ENCODE measurements around the gene ARHGEF39.

ARHGEF39 gene

DNA sequence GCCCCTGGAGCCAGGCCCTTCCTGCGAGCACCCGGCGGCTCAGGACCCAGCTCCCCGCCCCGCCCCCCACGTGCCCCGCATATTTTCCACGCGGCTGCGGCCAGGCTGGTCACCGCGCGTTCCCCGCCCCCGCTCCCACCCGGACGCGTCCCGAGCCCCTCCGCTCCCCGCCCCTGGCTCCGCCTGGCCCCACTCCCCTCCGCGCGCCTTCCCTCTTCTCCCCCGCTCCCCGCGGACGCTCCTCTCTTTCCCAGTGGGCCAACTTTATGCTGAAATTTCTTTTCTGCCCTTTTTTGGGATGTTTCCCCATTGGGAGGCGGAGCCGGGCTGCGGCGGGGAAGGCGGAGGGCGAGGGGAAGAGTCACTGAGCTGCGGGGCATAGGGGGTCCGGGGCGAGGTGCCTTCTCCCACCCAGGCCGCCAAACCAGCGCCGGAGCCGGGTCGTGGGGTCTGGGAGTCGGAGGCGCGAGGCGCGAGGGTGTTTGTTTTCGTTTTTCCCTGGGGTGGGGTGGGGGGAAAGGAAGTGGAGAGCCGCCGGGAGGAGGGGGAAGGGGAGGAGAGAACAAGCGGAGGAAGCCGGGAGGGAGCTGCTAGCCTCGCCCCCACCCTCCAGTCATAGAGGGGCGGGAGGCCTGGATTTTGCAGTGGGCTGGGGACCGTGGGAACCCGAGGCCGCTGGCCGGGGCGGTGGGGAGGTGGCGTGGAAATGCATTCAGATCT is 25.8 kb upstream of the ARHGEF39 start:
- DNase-seq: peak in 1 of 2 donors; percentile 35

DNA sequence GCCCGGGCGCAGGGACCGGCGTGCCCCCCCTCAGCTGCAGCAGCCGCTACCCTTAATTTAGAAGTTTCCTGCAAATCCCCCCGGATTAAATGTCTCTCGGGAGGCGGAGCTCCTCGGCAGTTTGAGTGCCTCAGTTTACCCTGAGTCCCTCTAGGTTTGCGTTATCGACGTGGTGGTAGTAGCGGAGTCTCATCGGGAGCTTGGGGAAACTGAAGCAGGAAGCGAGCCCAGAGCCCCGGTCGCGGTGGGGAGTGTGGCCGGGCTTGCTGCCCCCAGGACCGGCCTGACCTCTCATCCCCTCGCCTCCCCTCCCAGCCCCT is 25.3 kb upstream of the ARHGEF39 start:
- no peak for DNase-seq

DNA sequence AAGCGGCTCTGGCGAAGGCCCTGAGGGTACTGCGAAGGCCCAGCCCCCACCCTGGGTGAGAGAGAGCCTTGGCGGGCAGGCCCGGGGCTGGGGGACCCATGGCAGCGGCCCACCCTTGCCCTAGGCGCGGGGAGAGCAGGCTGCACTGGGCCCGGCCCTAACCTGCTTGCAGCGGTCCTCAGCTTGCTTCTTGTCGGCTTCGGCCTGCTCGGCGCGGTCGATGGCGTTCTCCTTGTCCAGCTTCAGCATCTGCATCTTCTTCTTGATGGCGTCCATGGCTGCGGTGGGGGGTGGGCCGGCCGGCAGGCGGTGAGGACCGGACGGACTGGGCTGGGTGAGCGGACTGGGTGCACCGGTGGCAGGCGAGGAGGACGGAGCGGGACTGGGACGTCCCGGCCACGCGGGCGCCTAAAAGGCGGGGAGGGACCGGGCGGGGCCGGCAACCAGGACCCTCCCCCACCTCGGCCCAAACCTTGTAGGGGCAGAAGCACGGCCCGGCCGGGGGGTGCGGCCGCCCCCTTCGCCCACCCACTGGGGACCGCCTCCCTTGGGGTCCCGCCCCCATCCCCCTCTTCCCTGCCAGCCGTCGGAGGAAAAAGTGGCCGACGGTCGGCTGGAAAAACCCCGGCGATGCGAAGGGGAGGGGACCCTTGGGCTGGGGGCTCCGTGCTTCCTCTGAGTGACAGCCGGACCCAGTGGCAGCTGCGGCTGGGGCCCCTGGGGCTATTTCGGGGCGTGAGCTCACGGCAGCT is 24.7 kb upstream of the ARHGEF39 start, which contains the start of gene TPM2:
Gene TPM2 (minus strand): TSS at position 384 of the 752 bp plus-strand sequence. CDS start 108 bp downstream, at position 276.
- no peak for DNase-seq

DNA sequence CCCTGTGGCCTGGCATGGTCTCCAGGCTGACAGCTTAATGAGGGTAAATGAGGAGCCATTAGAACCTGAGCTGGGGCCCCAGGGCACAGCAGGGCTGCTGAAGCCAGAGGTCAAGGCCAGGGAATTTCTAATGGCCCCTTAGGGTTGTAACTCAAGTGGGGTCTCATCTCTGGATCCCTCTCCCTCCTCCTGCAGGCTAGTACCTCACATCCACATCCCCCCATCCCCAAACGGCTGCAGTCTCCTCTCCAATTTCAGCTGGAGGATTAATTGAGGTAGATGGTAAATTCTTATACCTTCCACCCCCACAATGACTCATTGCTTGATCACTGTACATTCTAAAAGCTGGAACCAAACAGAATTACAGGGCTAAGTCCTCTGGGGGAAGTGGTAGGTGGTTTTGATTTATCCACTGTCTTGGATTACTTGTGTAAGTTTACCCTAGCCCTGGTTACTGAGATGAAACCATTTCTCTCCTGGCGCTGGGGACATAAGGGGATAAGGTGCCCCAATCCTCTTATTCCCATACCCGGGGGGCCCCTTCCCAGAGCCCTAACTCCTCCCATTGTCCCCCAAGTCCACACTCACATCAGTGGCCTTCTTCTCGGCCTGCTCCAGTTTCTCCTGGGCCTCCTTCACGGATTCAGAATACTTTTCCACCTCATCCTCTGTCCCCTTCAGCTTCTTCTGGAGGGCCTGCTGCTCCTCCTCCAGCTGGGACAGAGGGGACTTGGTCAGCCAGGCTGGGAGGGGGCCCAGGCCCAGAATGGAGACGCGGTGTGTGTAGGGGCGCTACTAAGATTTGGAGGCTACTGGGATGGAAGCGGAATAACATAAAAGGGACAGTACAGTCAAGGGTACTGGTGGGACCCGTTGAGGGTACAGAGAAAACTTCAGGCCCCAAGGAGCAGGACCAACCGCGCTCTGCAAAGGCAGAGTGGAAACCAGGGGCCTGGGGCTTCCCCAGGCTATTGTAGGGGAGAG is 23.9 kb upstream of the ARHGEF39 start:
- no peak for DNase-seq

DNA sequence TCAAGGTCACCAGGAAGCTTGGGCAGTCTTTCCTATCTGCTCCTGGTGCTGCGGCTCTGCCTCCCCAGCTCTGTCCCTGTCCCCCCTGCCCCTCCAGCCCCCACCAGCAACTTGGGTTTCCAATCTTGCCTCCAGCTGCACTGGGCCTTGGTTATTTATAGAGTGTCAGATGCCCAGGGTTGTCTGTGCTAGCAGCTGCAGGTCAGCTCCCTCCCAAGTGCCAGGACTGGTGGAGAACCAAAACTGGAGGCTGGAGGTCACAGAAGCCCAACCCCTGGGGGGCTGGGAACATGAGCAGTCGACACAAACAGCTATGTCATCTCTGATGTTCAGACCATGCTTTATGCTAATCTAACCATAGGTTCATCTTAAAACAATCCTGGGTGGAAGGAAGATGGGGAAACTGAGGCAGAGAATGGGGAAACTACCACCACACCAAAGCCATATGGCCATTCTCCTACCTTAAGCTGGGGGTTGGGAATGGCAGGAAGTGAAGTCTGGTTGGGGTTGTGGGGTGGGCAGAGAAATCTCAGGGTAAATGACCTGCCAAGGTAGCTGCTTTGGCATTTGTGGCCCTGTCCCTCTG is 23.1 kb upstream of the ARHGEF39 start:
- no peak for DNase-seq

DNA sequence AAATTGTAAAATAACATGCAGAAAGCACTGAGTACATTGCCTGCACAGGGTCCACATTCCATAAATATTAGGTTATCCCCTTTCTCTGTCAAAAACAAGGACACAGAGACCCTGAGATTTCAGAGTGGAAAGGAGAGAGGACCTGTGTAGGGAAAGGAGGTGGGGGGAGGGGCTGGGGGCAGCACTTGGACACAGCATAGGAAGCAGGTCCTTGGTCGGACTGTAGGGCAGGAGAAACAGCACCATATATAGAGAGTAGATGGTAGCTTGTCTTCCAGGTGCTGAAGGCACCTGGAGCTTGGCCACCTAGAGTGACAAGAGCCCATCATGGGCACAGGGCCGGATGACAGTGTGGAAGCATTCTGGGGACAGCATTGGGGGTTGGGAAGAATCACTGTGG is 22.3 kb upstream of the ARHGEF39 start:
- DNase-seq: no peak

DNA sequence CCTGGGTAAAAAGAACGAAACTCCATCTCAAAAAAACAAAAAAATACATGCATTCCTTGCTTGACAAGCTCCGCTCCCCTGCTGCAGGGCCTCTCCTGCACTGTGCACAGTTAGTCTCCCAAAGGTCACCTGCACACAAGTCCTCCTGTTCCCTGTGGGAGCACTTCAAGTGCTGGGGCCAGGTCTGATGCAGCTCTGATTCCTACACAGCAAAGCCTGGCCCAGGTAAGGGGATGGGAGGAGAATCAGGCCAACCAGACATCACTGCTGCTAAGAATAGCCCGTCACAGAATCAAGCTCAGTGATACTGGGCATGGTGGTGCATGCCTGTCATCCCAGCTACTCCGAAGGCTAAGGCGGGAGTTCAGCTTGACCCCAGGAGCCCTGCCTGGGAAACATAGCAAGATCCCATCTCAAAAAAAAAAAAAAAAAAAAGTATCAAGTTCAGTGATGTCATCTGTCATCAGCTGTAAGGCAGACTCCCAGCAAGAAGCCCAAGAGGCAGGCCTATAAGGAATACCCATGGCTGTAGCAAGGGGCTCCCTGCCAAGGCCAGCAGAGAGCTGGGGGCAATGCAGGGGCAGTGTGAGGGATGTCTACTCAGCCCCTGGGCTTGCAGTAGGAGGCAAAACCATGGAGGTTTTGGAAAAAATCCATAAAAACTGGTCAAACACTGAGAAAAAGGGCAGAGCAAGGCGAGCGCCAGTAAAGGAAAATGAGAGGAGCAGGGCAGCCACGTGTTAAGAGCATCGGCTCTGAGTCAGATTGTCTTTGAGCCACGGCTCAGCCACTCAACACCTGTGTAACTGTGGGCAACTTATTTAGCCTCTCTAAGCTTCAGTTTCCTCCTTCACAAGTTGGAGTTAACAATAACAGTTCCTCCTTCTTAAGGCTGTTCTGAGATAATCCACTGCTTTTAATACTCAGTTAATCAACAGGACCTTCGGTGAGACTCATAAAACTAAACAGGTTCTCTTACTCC is 21.5 kb upstream of the ARHGEF39 start:
- DNase-seq: no peak

DNA sequence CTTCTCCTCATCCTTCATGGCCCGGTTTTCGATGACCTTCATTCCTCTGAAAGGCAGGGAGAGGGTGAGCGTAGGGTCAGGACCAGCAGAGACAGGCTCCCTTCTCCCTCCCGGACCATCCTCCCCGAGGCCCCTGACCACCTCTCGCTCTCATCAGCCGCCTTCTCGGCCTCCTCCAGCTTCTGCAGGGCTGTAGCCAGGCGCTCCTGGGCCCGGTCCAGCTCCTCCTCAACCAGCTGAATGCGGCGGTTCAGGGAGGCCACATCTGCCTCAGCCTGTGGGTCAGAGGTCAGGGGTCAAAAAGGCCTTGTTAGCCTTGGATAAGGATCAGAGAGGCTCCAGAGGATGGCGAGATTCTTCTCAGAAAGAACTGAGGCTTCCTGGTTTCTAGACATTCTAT is 20.5 kb upstream of the ARHGEF39 start:
- DNase-seq: no peak

DNA sequence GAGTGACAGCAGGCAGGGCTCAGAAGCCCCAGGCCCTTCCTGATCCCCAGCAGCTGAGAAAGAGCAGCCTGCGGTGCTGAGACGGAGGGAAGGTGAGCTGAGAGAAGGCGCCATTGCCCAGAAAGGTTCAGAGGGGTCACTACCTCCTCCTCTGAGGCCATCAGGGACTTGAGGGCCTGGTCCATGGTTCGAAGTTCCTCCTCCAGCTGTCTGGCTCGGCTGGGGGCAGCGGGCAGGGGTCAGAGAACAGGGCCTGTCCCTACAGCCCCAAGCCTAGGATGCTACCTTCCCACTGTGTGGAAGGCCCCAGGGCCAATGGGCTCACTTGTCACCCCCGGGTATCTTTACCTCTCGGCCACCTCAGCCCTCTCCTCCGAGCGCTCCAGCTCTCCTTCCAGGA is 19.9 kb upstream of the ARHGEF39 start:
- no peak for DNase-seq

DNA sequence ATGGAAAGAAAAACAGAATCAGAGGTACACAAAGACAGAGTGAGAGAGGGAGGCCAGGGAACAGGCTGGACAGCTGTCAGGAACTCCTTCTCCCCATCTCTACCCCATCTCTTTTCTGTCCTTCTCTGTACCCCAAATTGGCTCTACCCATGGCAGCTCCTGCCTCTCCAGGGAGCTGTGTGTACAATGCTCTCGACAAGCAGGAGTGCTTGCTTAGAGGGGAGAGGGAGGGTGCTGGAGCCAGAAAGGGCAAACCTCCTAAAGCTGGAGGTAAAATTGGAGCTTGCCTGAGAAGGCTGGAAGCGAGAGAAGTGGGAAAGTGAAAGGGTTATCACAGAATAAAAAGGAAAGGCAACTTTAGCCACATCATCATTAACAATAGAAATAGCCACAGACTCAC is 18.3 kb upstream of the ARHGEF39 start:
- no peak for DNase-seq

DNA sequence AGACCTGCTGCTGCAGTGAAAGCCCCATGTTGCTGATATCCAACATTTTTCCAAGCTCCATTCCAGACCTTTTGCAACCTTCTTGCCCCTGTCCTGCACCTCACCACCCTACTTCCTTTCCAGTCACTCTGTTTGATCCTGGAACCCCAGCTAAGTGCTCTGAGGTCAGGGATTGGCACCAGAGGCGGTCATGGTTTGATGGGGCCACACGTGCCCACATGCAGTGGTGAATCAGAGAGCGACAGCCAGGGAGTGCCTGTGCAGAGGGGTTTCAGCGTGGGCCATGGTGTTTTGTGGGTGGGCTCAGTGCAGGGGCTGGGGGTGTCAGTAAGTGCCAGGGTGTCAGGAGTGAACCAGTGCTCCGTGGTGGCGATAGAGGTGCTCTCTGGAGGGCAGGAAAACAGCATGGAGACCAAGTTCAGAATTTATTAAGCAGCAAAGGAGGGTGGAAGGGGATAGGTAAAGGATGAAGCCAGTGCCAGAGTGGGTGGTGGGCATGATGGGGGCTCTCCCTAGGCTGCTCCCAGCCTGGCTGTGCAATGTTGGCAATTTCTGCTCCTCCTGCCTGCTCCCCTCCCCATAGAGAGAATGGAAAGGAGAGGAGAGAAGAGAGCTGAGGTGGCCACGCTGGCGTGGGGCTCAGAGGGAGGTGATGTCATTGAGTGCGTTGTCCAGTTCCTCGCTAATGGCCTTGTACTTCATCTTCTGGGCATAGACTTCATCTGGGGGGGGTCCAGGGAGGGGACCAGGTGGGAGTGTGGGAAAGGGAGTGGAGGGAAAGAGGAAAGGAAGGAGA is 17.7 kb upstream of the ARHGEF39 start:
- no peak for DNase-seq

DNA sequence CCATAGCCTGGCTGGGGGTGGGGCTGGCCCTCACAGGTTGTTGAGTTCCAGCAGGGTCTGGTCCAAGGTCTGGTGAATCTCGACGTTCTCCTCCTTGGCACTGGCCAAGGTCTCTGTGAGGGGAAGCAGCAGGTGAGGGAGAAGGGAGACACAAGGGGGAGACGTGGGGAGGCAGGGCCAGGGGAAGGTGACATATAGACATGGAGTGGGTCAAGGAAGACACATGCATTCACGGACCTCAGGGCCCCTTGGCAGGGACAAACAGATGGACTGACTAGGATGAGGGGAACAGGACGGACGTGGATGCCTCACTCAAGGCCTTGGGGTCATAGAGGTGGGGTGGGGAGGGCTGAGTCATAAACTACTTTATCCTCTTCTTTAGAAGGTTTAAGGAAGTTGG is 17.1 kb upstream of the ARHGEF39 start:
- no peak for DNase-seq

DNA sequence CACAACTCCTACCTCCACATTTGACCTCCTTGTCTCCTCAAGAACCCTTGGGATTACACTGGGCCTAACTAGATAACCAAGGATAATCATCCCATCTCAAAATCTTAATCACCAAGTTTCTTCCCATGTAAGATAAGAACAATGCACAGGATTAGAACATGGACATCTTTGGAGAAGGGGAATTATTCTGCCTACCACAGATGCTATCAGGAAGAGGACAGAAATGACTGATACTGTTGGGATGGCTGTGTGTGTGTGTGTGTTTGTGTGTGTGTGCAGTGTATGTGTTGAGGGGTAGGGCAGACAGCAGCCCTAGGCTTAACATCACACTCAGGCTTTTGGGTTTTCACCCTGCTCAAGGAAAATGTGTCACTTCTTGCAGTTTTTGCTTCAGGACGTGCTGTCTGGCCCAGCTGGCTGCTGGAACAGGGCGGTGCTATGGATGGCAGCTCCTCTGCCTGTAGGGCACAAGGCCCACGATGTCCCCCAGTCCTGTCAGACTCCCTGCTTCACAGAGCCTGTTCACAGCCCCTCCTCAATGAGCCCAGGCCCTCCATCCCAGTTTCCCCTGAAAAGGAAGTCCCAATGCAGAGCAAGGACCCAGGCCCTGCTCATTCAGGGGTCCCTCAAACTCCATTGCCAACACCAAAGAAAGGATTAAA is 16.5 kb upstream of the ARHGEF39 start:
- DNase-seq: no peak

DNA sequence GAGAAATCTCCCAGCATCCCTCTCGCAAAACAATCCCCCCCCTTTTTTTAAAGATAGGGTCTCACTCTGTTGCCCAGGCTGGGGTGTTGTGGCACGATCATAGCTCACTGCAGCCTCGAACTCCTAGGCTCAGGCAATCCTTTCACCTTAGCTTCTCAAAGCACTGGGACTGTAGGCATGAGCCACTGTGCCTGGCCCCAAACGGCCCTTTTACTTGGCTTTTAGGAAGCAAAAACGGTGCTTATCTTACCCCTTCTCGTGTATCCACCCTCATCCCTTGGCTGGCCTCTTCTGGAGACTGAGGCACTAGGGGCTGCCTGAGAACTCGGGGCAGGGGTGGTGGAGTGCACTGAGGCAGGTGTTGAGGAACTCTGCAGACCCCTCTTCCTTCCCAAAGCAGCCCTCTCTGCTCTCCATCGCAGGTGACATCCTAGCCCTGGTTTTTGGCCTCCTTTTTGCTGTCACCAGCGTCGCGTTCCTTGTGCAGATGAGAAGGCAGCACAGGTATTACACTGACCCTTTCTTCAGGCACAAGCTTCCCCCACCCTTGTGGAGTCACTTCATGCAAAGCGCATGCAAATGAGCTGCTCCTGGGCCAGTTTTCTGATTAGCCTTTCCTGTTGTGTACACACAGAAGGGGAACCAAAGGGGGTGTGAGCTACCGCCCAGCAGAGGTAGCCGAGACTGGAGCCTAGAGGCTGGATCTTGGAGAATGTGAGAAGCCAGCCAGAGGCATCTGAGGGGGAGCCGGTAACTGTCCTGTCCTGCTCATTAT is 15.5 kb upstream of the ARHGEF39 start:
- DNase-seq: no peak

DNA sequence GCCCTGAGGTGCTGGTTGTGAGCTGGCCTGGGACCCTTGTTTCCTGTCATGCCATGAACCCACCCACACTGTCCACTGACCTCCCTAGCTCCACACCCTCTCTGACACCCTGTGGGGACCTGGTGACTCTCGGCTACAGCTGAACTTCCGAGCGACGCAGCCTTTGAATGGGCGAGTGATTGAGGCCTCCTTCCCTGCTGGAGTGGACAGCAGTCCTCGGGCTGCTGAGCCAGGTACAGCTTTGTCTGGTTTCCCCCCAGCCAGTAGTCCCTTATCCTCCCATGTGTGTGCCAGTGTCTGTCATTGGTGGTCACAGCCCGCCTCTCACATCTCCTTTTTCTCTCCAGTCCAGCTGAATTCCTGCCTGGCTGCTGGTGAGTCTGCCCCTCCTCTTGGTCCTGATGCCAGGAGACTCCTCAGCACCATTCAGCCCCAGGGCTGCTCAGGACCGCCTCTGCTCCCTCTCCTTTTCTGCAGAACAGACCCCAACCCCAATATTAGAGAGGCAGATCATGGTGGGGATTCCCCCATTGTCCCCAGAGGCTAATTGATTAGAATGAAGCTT is 14.9 kb upstream of the ARHGEF39 start:
- no peak for DNase-seq

DNA sequence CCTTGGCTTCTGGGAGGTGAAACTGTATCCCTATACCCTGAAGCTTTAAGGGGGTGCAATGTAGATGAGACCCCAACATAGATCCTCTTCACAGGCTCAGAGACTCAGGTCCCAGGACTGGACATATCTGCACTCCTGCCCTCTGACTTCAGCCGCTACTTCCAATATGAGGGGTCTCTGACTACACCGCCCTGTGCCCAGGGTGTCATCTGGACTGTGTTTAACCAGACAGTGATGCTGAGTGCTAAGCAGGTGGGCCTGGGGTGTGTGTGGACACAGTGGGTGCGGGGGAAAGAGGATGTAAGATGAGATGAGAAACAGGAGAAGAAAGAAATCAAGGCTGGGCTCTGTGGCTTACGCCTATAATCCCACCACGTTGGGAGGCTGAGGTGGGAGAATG is 14.1 kb upstream of the ARHGEF39 start:
- DNase-seq: no peak

DNA sequence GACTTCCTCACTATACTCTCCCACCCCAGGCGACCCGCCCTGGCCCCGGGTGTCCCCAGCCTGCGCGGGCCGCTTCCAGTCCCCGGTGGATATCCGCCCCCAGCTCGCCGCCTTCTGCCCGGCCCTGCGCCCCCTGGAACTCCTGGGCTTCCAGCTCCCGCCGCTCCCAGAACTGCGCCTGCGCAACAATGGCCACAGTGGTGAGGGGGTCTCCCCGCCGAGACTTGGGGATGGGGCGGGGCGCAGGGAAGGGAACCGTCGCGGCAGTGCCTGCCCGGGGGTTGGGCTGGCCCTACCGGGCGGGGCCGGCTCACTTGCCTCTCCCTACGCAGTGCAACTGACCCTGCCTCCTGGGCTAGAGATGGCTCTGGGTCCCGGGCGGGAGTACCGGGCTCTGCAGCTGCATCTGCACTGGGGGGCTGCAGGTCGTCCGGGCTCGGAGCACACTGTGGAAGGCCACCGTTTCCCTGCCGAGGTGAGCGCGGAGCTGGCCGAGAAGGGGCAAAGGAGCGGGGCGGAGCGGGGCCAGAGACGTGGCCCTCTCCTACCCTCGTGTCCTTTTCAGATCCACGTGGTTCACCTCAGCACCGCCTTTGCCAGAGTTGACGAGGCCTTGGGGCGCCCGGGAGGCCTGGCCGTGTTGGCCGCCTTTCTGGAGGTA is 10.9 kb upstream of the ARHGEF39 start:
- DNase-seq: peak in 1 of 2 donors; percentile 35

DNA sequence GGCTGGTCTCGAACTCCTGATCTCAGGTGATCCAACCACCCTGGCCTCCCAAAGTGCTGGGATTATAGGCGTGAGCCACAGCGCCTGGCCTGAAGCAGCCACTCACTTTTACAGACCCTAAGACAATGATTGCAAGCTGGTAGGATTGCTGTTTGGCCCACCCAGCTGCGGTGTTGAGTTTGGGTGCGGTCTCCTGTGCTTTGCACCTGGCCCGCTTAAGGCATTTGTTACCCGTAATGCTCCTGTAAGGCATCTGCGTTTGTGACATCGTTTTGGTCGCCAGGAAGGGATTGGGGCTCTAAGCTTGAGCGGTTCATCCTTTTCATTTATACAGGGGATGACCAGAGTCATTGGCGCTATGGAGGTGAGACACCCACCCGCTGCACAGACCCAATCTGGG is 10.2 kb upstream of the ARHGEF39 start:
- DNase-seq: no peak

DNA sequence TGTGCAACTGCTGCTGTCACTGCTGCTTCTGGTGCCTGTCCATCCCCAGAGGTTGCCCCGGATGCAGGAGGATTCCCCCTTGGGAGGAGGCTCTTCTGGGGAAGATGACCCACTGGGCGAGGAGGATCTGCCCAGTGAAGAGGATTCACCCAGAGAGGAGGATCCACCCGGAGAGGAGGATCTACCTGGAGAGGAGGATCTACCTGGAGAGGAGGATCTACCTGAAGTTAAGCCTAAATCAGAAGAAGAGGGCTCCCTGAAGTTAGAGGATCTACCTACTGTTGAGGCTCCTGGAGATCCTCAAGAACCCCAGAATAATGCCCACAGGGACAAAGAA is 9.0 kb upstream of the ARHGEF39 start:
- no peak for DNase-seq
